B cell (primary cell): Measurements from ENCODE around the gene AGFG2. TPM values are rescaled to one million over a fixed set of nuclear protein-coding genes. Genes with fewer than 3 reads are reported as not detected.

ENCODE experiments used
- ATAC-seq: fragments of 200-7000 bp; cut with Tn5 transposase; one replicate; pipeline ENCODE4 v1.10.0; 2021; ENCODE audit warnings: low read depth, mild to moderate bottlenecking, moderate number of reproducible peaks, moderate library complexity
- CTCF ChIA-PET: fragments of 350-600 bp; sonication (Branson Sonifier 250); formaldehyde crosslinking; loops from one replicate; lab custom pipeline; 2021; ENCODE audit warnings: antibody characterized with exemption, inconsistent platforms; lab: Charles Lee
- POLR2A ChIA-PET: fragments of 350-600 bp; sonication (Branson Sonifier 250); formaldehyde crosslinking; loops from one replicate; lab custom pipeline; 2021; ENCODE audit warnings: antibody characterized with exemption; lab: Charles Lee
- DNase-seq: peaks from one replicate; pipeline ENCODE4 v3.0.0; 2013
- H2AFZ ChIP-seq: 2 replicates; pipeline ENCODE4 v1.6.1; 2012; ENCODE audit warnings: mild to moderate bottlenecking, low read depth, low read length; ENCODE audit not compliant: insufficient read depth, poor library complexity, severe bottlenecking
- H3K27ac ChIP-seq, 2 donors: 1 replicate in 1 of 2; 2 replicates in 1 of 2; pipeline ENCODE4 v1.5.1; 2012 to 2013; ENCODE audit warnings: low read length in 2 of 2, mild to moderate bottlenecking in 2 of 2, moderate library complexity in 1 of 2
- H3K27me3 ChIP-seq, 4 experiments: fragments of 200-600 bp in 1 of 4; sonication (generic) in 1 of 4; replicated peaks in 1 of 4; 1 replicate in 2 of 4; 2 replicates in 2 of 4; pipeline versions ENCODE4 v1.6.1 to v1.7.0; 2013 to 2016; ENCODE audit warnings: low read length in 3 of 4, mild to moderate bottlenecking in 2 of 4, mixed read lengths in 1 of 4, moderate library complexity in 1 of 4; ENCODE audit not compliant: insufficient read depth in 4 of 4, control insufficient read depth in 3 of 4; ENCODE audit errors: control extremely low read depth in 1 of 4
- H3K36me3 ChIP-seq, 2 experiments: replicated peaks in 1 of 2; 1 replicate in 1 of 2; 2 replicates in 1 of 2; pipeline versions ENCODE4 v1.6.1 to v1.7.1; 2013; ENCODE audit warnings: low read length in 1 of 2; ENCODE audit not compliant: insufficient read depth in 2 of 2, control insufficient read depth in 1 of 2; ENCODE audit errors: control extremely low read depth in 1 of 2, extremely low read depth in 1 of 2
- H3K4me1 ChIP-seq, 2 donors: fragments of 200-600 bp in 1 of 2; sonication (generic) in 1 of 2; 1 replicate in 1 of 2; 2 replicates in 1 of 2; pipeline versions ENCODE4 v1.5.1 to v1.6.1; 2013 to 2017; ENCODE audit warnings: low read length in 2 of 2; ENCODE audit not compliant: control insufficient read depth in 2 of 2, insufficient read depth in 2 of 2
- H3K4me2 ChIP-seq: replicated peaks from 2 replicates; pipeline ENCODE3; 2012; ENCODE audit warnings: mild to moderate bottlenecking, low read depth, low read length; ENCODE audit not compliant: poor library complexity, severe bottlenecking
- H3K4me3 ChIP-seq, 5 experiments: fragments of 200-600 bp in 1 of 5; sonication (generic) in 1 of 5; 1 replicate in 3 of 5; 2 replicates in 2 of 5; pipeline versions ENCODE4 v1.5.1 to v1.7.0; 2011 to 2016; ENCODE audit warnings: low read length in 4 of 5, mild to moderate bottlenecking in 4 of 5, low read depth in 2 of 5, control low read depth in 1 of 5, moderate library complexity in 1 of 5; ENCODE audit not compliant: insufficient read depth in 1 of 5; ENCODE audit errors: control extremely low read depth in 1 of 5, extremely low read depth in 1 of 5
- H3K79me2 ChIP-seq: fragments of 200-600 bp; sonication (generic); one replicate; pipeline ENCODE4 v1.6.0; 2016; ENCODE audit warnings: low read length; ENCODE audit not compliant: control insufficient read depth, insufficient read depth
- H3K9ac ChIP-seq: fragments of 200-600 bp; sonication (generic); 2 replicates; pipeline ENCODE4 v1.6.1; 2017; ENCODE audit warnings: mild to moderate bottlenecking, low read length, moderate library complexity
- H3K9me3 ChIP-seq, 3 donors: one replicate each; pipeline versions ENCODE4 v1.6.1 to v1.7.1; 2013; ENCODE audit warnings: low read length in 2 of 3; ENCODE audit not compliant: control insufficient read depth in 2 of 3, insufficient read depth in 1 of 3; ENCODE audit errors: control extremely low read depth in 1 of 3
- H4K20me1 ChIP-seq: 2 replicates; pipeline ENCODE4 v1.6.0; 2012; ENCODE audit warnings: mild to moderate bottlenecking, low read length; ENCODE audit not compliant: insufficient read depth, control insufficient read depth, poor library complexity, severe bottlenecking
- H3K27ac Mint-ChIP-seq: one replicate; pipeline ENCODE4 v1.8.0; 2021; ENCODE audit warnings: mixed read lengths
- H3K27me3 Mint-ChIP-seq: one replicate; pipeline ENCODE4 v1.8.0; 2021; ENCODE audit warnings: mixed read lengths
- H3K4me1 Mint-ChIP-seq: one replicate; pipeline ENCODE4 v1.8.0; 2021; ENCODE audit warnings: mixed read lengths
- H3K4me3 Mint-ChIP-seq: one replicate; pipeline ENCODE4 v1.8.0; 2021; ENCODE audit warnings: mixed read lengths
- H3K9me3 Mint-ChIP-seq: one replicate; pipeline ENCODE4 v1.8.0; 2022; ENCODE audit warnings: mixed read lengths; ENCODE audit not compliant: insufficient read depth
- CTCF ChIP-seq: fragments of 200-600 bp; IDR thresholded peaks from one replicate; pipeline ENCODE4 v1.8.0; 2022; ENCODE audit warnings: antibody characterized with exemption, mild to moderate bottlenecking
- EZH2 ChIP-seq: IDR thresholded peaks from 2 replicates; pipeline ENCODE4 v1.6.1; 2012; ENCODE audit warnings: borderline replicate concordance, low read depth, mild to moderate bottlenecking, moderate library complexity, low read length; ENCODE audit not compliant: insufficient read depth, poor library complexity, severe bottlenecking
- WGBS: methylation state at CpG from one replicate; pipeline ENCODE4 v1.1.5; 2013; ENCODE audit warnings: missing lambda C conversion rate; ENCODE audit not compliant: insufficient coverage; 5-methylcytosine and 5-hydroxymethylcytosine counted together
- intact Hi-C: fragments of 100-400 bp; cut with micrococcal nuclease; formaldehyde crosslinking; loops from one replicate; pipeline ENCODE4 v1.10.0; 2022
- polyA plus RNA-seq: library from polyadenylated mRNA; depleted of rRNA; stranded (reverse); fragments of >200 nt; gene quantifications from 2 replicates; pipeline ENCODE4 v1.2.3, GENCODE V29; 2012
- total RNA-seq, 2 donors: library from RNA; stranded (reverse); fragments of 120-200 nt in 1 of 2; gene quantifications; 1 replicate in 1 of 2; 2 replicates in 1 of 2; pipeline versions ENCODE4 v1.2.3 to v1.2.4, GENCODE V29; 2013 to 2022

Gene AGFG2
- total and polyA plus RNA-seq, 2 donors (not counting 1 experiment from before 2014, with no cell fraction given): 11.0 TPM

DNA sequence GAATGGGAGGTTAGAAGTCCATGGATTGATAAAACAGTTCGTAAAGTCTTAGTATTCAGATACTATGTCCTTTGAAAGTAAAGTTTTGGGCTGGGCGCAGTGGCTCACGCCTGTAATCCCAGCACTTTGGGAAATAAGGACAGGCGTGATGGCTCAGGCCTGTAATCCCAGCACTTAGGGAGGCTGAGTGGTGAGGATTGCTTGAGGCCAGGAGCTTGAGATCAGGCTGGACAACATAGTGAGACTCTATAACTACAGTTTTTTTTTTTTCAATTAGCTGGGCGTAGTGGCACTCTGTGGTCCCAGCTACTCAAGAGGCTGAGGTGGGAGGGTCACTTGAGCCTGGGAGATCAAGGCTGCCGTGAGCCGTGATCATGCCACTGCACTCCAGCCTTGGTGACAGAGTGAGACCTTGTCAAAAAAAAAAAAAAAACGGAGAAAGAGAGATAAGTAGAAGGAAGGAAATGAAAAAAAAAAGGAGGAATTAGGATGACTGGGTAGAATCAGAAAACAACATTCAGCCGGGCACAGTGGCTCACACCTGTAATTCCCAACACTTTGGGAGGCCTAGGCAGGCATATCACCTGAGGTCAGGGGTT is 25.7 kb upstream of the AGFG2 start:
- Histone ChIP-seq H3K4me1 (peaks cover 4 to 14% of the 10 kb centered on the region in 2 donors), H3K36me3 (no peaks in the 10 kb centered on the region), H3K9ac (no peak overlapping the region), H2AFZ (no peak overlapping the region), H3K79me2 (no peaks in the 10 kb centered on the region), H4K20me1 (no peaks in the 10 kb centered on the region), H3K4me3 (no peak overlapping the region), H3K4me2 (no peak overlapping the region), H3K9me3 (peaks cover 0 to 3% (median 0%) of the 10 kb centered on the region in 3 donors), H3K27ac (no peak overlapping the region), H3K27me3 (peaks cover 0 to 6% (median 0%) of the 10 kb centered on the region in 4 experiments)
- DNase-seq (no peak), ATAC-seq (no peak)
- ChIA-PET CTCF (interaction anchor here (0.6 to 0.7 kb wide), 4 partner anchors 8 to 1529 kb away, joined by 3 to 4 read pairs (median 3); no protein-coding TSS in a partner anchor), POLR2A (interaction anchor here (0.6 kb wide), 2 partner anchors 26 to 171 kb away, joined by 3 to 6 read pairs; partner anchors contain the start of gene AGFG2)
- no peaks in the 10 kb centered on the region for H3K9me3 Mint-ChIP-seq
- WGBS: 96% methylated on average over 4 of the region's 9 CpGs
- H3K27me3 Mint-ChIP-seq: peaks cover 18% of the 10 kb centered on the region
- no peak overlapping the region for H3K4me3 Mint-ChIP-seq
- intact Hi-C loops: no loop called here
- peaks cover 7% of the 10 kb centered on the region for H3K4me1 Mint-ChIP-seq
- H3K27ac Mint-ChIP-seq: no peak overlapping the region
- no peak for TF ChIP-seq EZH2
- TF ChIP-seq CTCF: no peak

DNA sequence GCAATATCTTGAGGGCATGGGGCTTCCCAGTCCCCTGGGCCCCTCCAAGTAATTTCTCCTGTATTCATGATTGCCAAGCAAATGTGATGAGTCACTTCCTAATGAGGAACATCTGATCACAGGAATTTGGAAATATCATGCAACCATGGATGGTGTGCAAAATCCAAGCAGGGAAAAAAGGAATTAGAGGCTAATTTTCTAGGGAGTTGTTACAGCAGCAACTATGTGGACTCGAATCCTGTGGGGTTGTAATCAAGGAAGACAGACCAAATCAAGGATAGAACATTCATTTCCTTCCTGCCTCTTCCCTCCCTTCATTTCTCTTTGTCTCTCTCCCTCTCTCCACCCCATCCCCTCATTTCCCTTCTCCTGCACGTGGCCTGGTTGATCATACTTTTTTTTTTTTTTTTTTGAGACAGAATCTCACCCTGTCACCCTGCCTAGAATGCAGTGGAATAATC is 23.9 kb upstream of the AGFG2 start:
- H3K27ac ChIP-seq: no peak overlapping the region
- intact Hi-C loops: no loop called here
- POLR2A ChIA-PET: no interaction called here
- no peak overlapping the region for H3K4me3 ChIP-seq
- no peaks in the 10 kb centered on the region for H3K36me3 ChIP-seq
- H3K4me2 ChIP-seq: no peak overlapping the region
- CTCF ChIA-PET: no interaction called here
- H3K27me3 ChIP-seq: peaks cover 0 to 2% (median 0%) of the 10 kb centered on the region in 4 experiments
- DNase-seq (no peak), ATAC-seq (no peak)
- no peak overlapping the region for H3K4me3 Mint-ChIP-seq
- H3K4me1 ChIP-seq: peaks cover 4 to 14% of the 10 kb centered on the region in 2 donors
- peaks cover 12% of the 10 kb centered on the region for H3K27me3 Mint-ChIP-seq
- no peak overlapping the region for H3K9ac ChIP-seq
- no peak overlapping the region for H3K27ac Mint-ChIP-seq
- no peaks in the 10 kb centered on the region for H3K9me3 Mint-ChIP-seq
- 0% methylated on average over 1 of the region's 2 CpGs for WGBS
- H3K79me2 ChIP-seq: no peaks in the 10 kb centered on the region
- no peaks in the 10 kb centered on the region for H3K9me3 ChIP-seq
- peaks cover 7% of the 10 kb centered on the region for H3K4me1 Mint-ChIP-seq
- no peaks in the 10 kb centered on the region for H4K20me1 ChIP-seq
- H2AFZ ChIP-seq: no peak overlapping the region
- TF ChIP-seq CTCF: no peak
- no peak for TF ChIP-seq EZH2
